Activated naive CD8-positive, alpha-beta T cell (primary cell): ENCODE results near the gene FLT4.
A peak's percentile ranks its signal among the peaks of the same experiment; 100 is the strongest.
"Not testable (repeated sequence)": the region's sequence is repeated elsewhere in the genome, so short reads cannot be mapped to it uniquely, and the experiment has no call there.

Source experiments
- H3K27ac Mint-ChIP-seq: one replicate; pipeline ENCODE4 v1.8.0; 2021; ENCODE audit warnings: mixed read lengths
- H3K27me3 Mint-ChIP-seq: one replicate; pipeline ENCODE4 v1.8.0; 2021; ENCODE audit warnings: mixed read lengths
- H3K36me3 Mint-ChIP-seq: one replicate; pipeline ENCODE4 v1.8.0; 2021; ENCODE audit warnings: mixed read lengths
- H3K4me1 Mint-ChIP-seq: one replicate; pipeline ENCODE4 v1.8.0; 2021; ENCODE audit warnings: low read depth, mixed read lengths
- H3K4me3 Mint-ChIP-seq: one replicate; pipeline ENCODE4 v1.8.0; 2021; ENCODE audit warnings: mild to moderate bottlenecking, mixed read lengths
- H3K9me3 Mint-ChIP-seq: one replicate; pipeline ENCODE4 v1.8.0; 2021; ENCODE audit warnings: low read depth, mixed read lengths

The FLT4 gene

GRCh38 chr5:180649297-180650039 is at the start of gene FLT4:
Gene FLT4, minus strand, starts transcription at chr5:180649600. Its CDS starts 55 bp downstream, at chr5:180649545.
- peak within 1 kb of the TSS; percentile 61 for H3K27ac Mint-ChIP-seq
- no peaks in the 10 kb centered on the region for H3K36me3 Mint-ChIP-seq
- no peaks in the 10 kb centered on the region for H3K9me3 Mint-ChIP-seq
- peaks cover 13% of the 10 kb centered on the region for H3K27me3 Mint-ChIP-seq
- H3K4me1 Mint-ChIP-seq: peaks cover 9% of the 10 kb centered on the region
- peak within 1 kb of the TSS; percentile 87 for H3K4me3 Mint-ChIP-seq

GRCh38 chr5:180699042-180699441 is 49.6 kb upstream of the FLT4 start:
- Mint-ChIP-seq H3K36me3 (peaks cover 7% of the 10 kb centered on the region), H3K27me3 (no peaks in the 10 kb centered on the region), H3K9me3 (peaks cover 3% of the 10 kb centered on the region), H3K4me1 (peaks cover 9% of the 10 kb centered on the region), H3K27ac (peak overlapping the region; percentile 16), H3K4me3 (no peak overlapping the region)

- peaks cover 32% of the 10 kb centered on the region for H3K4me1 Mint-ChIP-seq
- no peak overlapping the region for H3K4me3 Mint-ChIP-seq
- peaks cover 5% of the 10 kb centered on the region for H3K36me3 Mint-ChIP-seq
- H3K27ac Mint-ChIP-seq: no peak overlapping the region
- no peaks in the 10 kb centered on the region for H3K27me3 Mint-ChIP-seq
- peaks cover 7% of the 10 kb centered on the region for H3K9me3 Mint-ChIP-seq
Measured at GRCh38 chr5:180696116-180696515, 46.7 kb upstream of the FLT4 start.

- Mint-ChIP-seq H3K27me3 (no peaks in the 10 kb centered on the region), H3K27ac (no peak overlapping the region), H3K9me3 (peaks cover 4% of the 10 kb centered on the region), H3K4me1 (peaks cover 56% of the 10 kb centered on the region), H3K36me3 (peaks cover 3% of the 10 kb centered on the region), H3K4me3 (no peak overlapping the region)
Measured at GRCh38 chr5:180692429-180692828, 43.0 kb upstream of the FLT4 start.

- Mint-ChIP-seq H3K27ac (peak overlapping the region; percentile 46), H3K36me3 (peaks cover 3% of the 10 kb centered on the region), H3K4me3 (no peak overlapping the region), H3K4me1 (peaks cover 62% of the 10 kb centered on the region), H3K9me3 (peaks cover 4% of the 10 kb centered on the region), H3K27me3 (no peaks in the 10 kb centered on the region)
Measured at GRCh38 chr5:180691046-180691445, 41.6 kb upstream of the FLT4 start.

GRCh38 chr5:180690562-180690961 is 41.2 kb upstream of the FLT4 start:
- Mint-ChIP-seq H3K27ac (peak overlapping the region; percentile 91), H3K4me1 (peaks cover 67% of the 10 kb centered on the region), H3K4me3 (peak overlapping the region; percentile 40), H3K36me3 (peaks cover 3% of the 10 kb centered on the region), H3K27me3 (no peaks in the 10 kb centered on the region), H3K9me3 (peaks cover 4% of the 10 kb centered on the region)

- Mint-ChIP-seq H3K4me1 (peaks cover 75% of the 10 kb centered on the region), H3K27me3 (no peaks in the 10 kb centered on the region), H3K4me3 (peak overlapping the region; percentile 76), H3K27ac (peak overlapping the region; percentile 91), H3K9me3 (peaks cover 4% of the 10 kb centered on the region), H3K36me3 (peaks cover 3% of the 10 kb centered on the region)
Measured at GRCh38 chr5:180689775-180690174, 40.4 kb upstream of the FLT4 start.

- Mint-ChIP-seq H3K4me3 (peak overlapping the region; percentile 76), H3K36me3 (peaks cover 3% of the 10 kb centered on the region), H3K27ac (peak overlapping the region; percentile 91), H3K27me3 (no peaks in the 10 kb centered on the region), H3K4me1 (peaks cover 81% of the 10 kb centered on the region), H3K9me3 (peaks cover 4% of the 10 kb centered on the region)
Measured at GRCh38 chr5:180689071-180689694, 39.8 kb upstream of the FLT4 start.

- Mint-ChIP-seq H3K36me3 (peaks cover 3% of the 10 kb centered on the region), H3K9me3 (peaks cover 4% of the 10 kb centered on the region), H3K4me1 (peaks cover 88% of the 10 kb centered on the region), H3K4me3 (peak overlapping the region; percentile 76), H3K27me3 (no peaks in the 10 kb centered on the region), H3K27ac (peak overlapping the region; percentile 91)
Measured at GRCh38 chr5:180688330-180689070, 39.1 kb upstream of the FLT4 start.

GRCh38 chr5:180686799-180687198 is 37.4 kb upstream of the FLT4 start:
- H3K27me3 Mint-ChIP-seq, H3K4me3 Mint-ChIP-seq, H3K27ac Mint-ChIP-seq, H3K9me3 Mint-ChIP-seq, H3K36me3 Mint-ChIP-seq: not testable (repeated sequence)
- peaks cover 81% of the 10 kb centered on the region for H3K4me1 Mint-ChIP-seq

GRCh38 chr5:180684623-180685161 is 35.3 kb upstream of the FLT4 start:
- H3K27ac Mint-ChIP-seq: peak overlapping the region; percentile 79
- no peaks in the 10 kb centered on the region for H3K36me3 Mint-ChIP-seq
- H3K27me3 Mint-ChIP-seq: no peaks in the 10 kb centered on the region
- H3K4me3 Mint-ChIP-seq: peak overlapping the region; percentile 21
- peaks cover 61% of the 10 kb centered on the region for H3K4me1 Mint-ChIP-seq
- no peaks in the 10 kb centered on the region for H3K9me3 Mint-ChIP-seq

GRCh38 chr5:180683220-180683922 is 34.0 kb upstream of the FLT4 start:
- peaks cover 48% of the 10 kb centered on the region for H3K4me1 Mint-ChIP-seq
- H3K27ac Mint-ChIP-seq: no peak overlapping the region
- no peaks in the 10 kb centered on the region for H3K36me3 Mint-ChIP-seq

GRCh38 chr5:180682560-180682959 is 33.2 kb upstream of the FLT4 start:
- peaks cover 43% of the 10 kb centered on the region for H3K4me1 Mint-ChIP-seq
- no peaks in the 10 kb centered on the region for H3K9me3 Mint-ChIP-seq
- no peaks in the 10 kb centered on the region for H3K36me3 Mint-ChIP-seq
- H3K27ac Mint-ChIP-seq: peak overlapping the region; percentile 5
- H3K4me3 Mint-ChIP-seq: no peak overlapping the region
- H3K27me3 Mint-ChIP-seq: no peaks in the 10 kb centered on the region

More at GRCh38 chr5:180683220-180683922, 34.0 kb upstream of the FLT4 start:
- no peaks in the 10 kb centered on the region for H3K27me3 Mint-ChIP-seq
- H3K4me3 Mint-ChIP-seq: peak overlapping the region; percentile 32
- no peaks in the 10 kb centered on the region for H3K9me3 Mint-ChIP-seq

- not testable (repeated sequence) for H3K27ac Mint-ChIP-seq, H3K36me3 Mint-ChIP-seq, H3K27me3 Mint-ChIP-seq, H3K9me3 Mint-ChIP-seq, H3K4me3 Mint-ChIP-seq
- peaks cover 43% of the 10 kb centered on the region for H3K4me1 Mint-ChIP-seq
Measured at GRCh38 chr5:180682008-180682407, 32.6 kb upstream of the FLT4 start.
